ENCODE data around the gene FBXO24.

Gene FBXO24

DNA sequence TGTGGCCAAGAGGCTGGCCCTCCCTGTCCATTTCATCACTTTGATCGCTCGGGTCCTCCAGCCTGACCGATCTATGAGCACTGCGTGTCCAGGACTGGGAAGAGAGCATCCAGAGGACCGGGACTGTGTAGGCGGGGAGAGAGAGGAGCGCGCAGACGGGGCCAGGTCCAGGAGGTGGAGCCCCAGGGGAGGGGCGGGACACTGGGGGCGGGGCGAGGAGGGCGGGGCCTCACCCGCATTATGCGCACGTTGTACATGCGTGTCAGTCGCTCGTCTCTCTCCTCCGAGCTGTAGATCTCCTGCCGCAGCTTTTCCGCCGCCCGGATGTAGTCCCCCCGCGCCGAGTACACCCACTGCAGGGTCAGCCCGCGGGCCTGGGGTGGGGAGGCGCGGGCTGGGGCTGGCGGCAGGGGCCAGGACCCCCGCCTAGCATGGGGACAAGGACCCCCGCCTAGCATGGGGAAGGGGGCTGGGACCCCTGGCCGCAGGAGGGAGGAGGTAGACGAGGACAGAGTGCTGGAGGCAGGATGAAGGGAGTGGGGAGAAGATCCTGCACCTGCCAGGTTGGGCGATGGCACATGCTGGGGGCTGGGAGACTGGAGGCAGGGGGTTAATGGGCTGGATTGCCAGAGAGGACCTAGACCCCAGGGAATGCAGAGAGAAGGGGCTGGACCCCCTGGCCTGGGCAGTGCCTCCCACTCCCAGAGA is 40.6 kb downstream of the FBXO24 start (continued):
- TF ChIP-seq, protein P1, sequence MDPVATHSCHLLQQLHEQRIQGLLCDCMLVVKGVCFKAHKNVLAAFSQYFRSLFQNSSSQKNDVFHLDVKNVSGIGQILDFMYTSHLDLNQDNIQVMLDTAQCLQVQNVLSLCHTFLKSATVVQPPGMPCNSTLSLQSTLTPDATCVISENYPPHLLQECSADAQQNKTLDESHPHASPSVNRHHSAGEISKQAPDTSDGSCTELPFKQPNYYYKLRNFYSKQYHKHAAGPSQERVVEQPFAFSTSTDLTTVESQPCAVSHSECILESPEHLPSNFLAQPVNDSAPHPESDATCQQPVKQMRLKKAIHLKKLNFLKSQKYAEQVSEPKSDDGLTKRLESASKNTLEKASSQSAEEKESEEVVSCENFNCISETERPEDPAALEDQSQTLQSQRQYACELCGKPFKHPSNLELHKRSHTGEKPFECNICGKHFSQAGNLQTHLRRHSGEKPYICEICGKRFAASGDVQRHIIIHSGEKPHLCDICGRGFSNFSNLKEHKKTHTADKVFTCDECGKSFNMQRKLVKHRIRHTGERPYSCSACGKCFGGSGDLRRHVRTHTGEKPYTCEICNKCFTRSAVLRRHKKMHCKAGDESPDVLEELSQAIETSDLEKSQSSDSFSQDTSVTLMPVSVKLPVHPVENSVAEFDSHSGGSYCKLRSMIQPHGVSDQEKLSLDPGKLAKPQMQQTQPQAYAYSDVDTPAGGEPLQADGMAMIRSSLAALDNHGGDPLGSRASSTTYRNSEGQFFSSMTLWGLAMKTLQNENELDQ (tag by site-specific recombination; IDR thresholded peaks at IDR 0.05; ENCODE audit: low read depth): no peak
- TF ChIP-seq ZBTB21 (tag by site-specific recombination; IDR thresholded peaks at IDR 0.05) (no peak), ZIC2 (tag by site-specific recombination; IDR thresholded peaks at IDR 0.05) (peak; percentile 72), ZNF529 (tag by site-specific recombination; IDR thresholded peaks at IDR 0.05; ENCODE audit: insufficient replicate concordance) (no peak), ZNF629 (tag by site-specific recombination; IDR thresholded peaks at IDR 0.05) (no peak), ZNF366 (tag by site-specific recombination; conservative IDR thresholded peaks at IDR 0.05) (peak; percentile 63), ZSCAN30 (tag by site-specific recombination; IDR thresholded peaks at IDR 0.05) (no peak), ZNF19 (tag by site-specific recombination; IDR thresholded peaks at IDR 0.05; ENCODE audit: low read depth) (no peak), ZFP37 (tag by site-specific recombination; IDR thresholded peaks at IDR 0.05) (no peak), ZBTB17 (tag by site-specific recombination; IDR thresholded peaks at IDR 0.05) (peak; percentile 75), ZNF747 (tag by site-specific recombination; IDR thresholded peaks at IDR 0.05) (no peak), BCL11A (tag by site-specific recombination; IDR thresholded peaks at IDR 0.05; ENCODE audit: low read depth) (no peak), ZNF239 (tag by site-specific recombination; IDR thresholded peaks at IDR 0.05) (no peak), MYNN (tag by site-specific recombination; IDR thresholded peaks at IDR 0.05; ENCODE audit: borderline replicate concordance) (no peak), ZNF174 (tag by site-specific recombination; IDR thresholded peaks at IDR 0.05) (no peak), ZNF24 (tag by site-specific recombination; IDR thresholded peaks at IDR 0.05) (no peak), ZNF501 (tag by site-specific recombination; IDR thresholded peaks at IDR 0.05) (no peak), ZNF23 (tag by site-specific recombination; IDR thresholded peaks at IDR 0.05; ENCODE audit: borderline replicate concordance) (no peak), ZNF426 (tag by site-specific recombination; IDR thresholded peaks at IDR 0.05) (no peak), ZBTB1 (tag by site-specific recombination; IDR thresholded peaks at IDR 0.05) (no peak), ZFHX2 (tag by site-specific recombination; conservative IDR thresholded peaks at IDR 0.05) (peak; percentile 55), ZNF175 (tag by site-specific recombination; IDR thresholded peaks at IDR 0.05) (no peak), SCRT1 (tag by site-specific recombination; IDR thresholded peaks at IDR 0.05; ENCODE audit: borderline replicate concordance) (no peak), TCF7L2 (IDR thresholded peaks at IDR 0.05; ENCODE audit: borderline replicate concordance, low read depth, low read length) (no peak), ZNF654 (tag by site-specific recombination; IDR thresholded peaks at IDR 0.05; ENCODE audit: low read depth) (no peak), ZFP69B (tag by site-specific recombination; IDR thresholded peaks at IDR 0.05) (no peak), ZNF335 (tag by site-specific recombination; conservative IDR thresholded peaks at IDR 0.05) (peak; percentile 7; the same call in 1 of the 2 replicates), ZNF837 (tag by site-specific recombination; IDR thresholded peaks at IDR 0.05) (no peak)
- TF ChIP-seq, protein P2, sequence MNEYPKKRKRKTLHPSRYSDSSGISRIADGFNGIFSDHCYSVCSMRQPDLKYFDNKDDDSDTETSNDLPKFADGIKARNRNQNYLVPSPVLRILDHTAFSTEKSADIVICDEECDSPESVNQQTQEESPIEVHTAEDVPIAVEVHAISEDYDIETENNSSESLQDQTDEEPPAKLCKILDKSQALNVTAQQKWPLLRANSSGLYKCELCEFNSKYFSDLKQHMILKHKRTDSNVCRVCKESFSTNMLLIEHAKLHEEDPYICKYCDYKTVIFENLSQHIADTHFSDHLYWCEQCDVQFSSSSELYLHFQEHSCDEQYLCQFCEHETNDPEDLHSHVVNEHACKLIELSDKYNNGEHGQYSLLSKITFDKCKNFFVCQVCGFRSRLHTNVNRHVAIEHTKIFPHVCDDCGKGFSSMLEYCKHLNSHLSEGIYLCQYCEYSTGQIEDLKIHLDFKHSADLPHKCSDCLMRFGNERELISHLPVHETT (tag by site-specific recombination; IDR thresholded peaks at IDR 0.05): no peak
- TF ChIP-seq, protein P3, sequence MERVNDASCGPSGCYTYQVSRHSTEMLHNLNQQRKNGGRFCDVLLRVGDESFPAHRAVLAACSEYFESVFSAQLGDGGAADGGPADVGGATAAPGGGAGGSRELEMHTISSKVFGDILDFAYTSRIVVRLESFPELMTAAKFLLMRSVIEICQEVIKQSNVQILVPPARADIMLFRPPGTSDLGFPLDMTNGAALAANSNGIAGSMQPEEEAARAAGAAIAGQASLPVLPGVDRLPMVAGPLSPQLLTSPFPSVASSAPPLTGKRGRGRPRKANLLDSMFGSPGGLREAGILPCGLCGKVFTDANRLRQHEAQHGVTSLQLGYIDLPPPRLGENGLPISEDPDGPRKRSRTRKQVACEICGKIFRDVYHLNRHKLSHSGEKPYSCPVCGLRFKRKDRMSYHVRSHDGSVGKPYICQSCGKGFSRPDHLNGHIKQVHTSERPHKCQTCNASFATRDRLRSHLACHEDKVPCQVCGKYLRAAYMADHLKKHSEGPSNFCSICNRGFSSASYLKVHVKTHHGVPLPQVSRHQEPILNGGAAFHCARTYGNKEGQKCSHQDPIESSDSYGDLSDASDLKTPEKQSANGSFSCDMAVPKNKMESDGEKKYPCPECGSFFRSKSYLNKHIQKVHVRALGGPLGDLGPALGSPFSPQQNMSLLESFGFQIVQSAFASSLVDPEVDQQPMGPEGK (tag by site-specific recombination; IDR thresholded peaks at IDR 0.05): peak; percentile 73
- TF ChIP-seq, protein P4, sequence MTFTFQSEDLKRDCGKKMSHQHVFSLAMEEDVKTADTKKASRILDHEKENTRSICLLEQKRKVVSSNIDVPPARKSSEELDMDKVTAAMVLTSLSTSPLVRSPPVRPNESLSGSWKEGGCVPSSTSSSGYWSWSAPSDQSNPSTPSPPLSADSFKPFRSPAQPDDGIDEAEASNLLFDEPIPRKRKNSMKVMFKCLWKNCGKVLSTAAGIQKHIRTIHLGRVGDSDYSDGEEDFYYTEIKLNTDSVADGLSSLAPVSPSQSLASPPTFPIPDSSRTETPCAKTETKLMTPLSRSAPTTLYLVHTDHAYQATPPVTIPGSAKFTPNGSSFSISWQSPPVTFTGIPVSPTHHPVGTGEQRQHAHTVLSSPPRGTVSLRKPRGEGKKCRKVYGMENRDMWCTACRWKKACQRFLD (tag by site-specific recombination; IDR thresholded peaks at IDR 0.05): no peak
- TF ChIP-seq, protein P5, sequence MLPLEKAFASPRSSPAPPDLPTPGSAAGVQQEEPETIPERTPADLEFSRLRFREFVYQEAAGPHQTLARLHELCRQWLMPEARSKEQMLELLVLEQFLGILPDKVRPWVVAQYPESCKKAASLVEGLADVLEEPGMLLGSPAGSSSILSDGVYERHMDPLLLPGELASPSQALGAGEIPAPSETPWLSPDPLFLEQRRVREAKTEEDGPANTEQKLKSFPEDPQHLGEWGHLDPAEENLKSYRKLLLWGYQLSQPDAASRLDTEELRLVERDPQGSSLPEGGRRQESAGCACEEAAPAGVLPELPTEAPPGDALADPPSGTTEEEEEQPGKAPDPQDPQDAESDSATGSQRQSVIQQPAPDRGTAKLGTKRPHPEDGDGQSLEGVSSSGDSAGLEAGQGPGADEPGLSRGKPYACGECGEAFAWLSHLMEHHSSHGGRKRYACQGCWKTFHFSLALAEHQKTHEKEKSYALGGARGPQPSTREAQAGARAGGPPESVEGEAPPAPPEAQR (tag by site-specific recombination; IDR thresholded peaks at IDR 0.05): no peak
